NCI-H2081 (cell line): ENCODE measurements around the gene FOXN4.

ENCODE experiments used
- DNase-seq, 2 experiments: peaks; one replicate each; lab custom pipeline; 2025; lab: John Stamatoyannopoulos, UW

Gene FOXN4

GRCh38 chr12:109281452-109281851, 27.6 kb downstream of the FOXN4 start:
- no peak for DNase-seq

DNA sequence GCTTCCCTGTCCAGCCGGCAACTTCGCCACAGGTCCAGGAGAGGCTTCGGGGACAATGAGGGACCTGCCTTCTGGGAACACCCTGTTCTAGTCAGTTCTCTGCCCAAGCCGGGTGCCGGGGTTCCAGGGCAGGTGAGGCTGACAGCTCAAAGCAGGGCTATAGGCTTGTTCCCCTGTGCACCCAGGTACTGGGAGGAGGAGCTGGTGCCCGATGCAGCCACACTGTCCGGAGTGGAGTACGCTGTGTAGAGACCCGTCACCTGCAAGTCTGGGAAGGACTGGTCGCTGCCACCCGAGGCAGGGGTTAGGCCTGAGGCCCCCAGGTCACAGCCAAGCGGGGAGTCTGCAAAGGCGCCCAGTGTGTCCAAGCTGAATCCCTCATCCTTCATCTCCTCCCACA, 29.6 kb downstream of the FOXN4 start:
- no peak for DNase-seq

- DNase-seq: no peak
Measured at GRCh38 chr12:109278912-109279311, 30.2 kb downstream of the FOXN4 start.

- DNase-seq: no peak
Measured at GRCh38 chr12:109277899-109278762, 31.0 kb downstream of the FOXN4 start.

DNA sequence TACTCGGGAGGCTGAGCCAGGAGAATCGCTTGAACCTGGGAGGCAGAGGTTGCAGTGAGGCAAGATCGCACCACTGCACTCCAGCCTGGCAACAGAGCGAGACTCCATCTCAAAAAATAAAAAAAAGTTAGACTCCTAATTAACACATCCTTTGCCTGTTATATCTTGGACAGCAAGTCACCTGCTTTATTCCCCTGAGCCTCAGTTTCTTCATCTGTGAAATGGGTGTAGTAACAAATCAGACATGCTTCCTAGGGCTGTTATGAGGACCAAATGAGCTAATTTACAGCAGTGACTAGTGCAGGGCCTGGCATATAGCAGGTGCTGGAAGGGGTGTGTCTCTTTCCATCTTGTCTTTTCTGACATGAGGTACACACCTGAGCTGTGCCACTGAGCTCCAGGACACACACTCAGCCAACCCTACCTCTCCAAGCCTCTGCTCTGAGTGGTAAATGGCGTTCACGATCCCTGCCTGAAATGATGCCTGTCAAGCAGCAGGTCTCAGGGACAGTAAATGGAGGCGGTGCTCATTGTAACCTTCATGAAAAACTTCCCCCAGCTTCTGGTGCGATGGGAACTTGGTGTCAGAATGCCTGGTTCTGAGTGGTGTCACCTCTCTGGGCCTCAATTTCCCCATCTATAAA, 31.7 kb downstream of the FOXN4 start:
- DNase-seq: no peak

DNA sequence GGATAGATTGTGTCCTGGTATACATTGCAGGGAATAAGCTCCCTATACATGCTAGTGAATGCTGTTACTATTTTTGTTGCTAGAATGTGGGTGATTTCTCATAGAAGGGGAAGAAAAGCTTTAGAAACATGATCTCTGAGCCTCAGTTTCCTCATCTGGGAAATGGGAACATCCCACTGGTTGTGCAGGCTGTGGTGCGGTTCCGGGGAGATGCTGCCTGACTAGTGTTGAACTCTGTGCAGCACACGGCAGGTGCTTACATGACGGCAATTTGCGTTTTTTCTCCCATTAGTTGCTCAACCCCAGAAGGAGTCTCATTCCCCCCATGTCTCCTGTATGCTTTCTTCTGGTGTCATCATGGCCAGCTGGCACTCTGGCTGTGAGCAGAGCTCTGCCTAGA, 32.9 kb downstream of the FOXN4 start:
- DNase-seq: no peak

DNA sequence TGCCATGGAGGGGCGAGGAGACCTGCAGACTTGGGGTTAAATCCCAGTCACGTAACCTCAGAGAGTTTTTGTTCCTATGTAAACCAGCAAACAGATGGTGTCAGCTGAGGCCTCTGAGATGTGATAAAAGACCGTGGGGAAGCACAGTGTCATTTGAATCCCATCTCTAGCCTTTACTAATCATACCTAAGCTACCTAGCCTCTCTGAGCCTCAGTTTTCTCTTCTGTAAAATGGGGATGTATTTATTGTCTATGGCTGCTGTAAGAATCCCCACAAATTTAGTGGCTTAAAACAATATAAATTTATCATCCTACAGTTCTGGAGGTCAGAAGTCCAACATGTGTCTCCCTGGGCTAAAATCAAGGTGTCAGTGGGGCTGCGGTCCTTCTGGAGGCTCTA, 33.9 kb downstream of the FOXN4 start:
- no peak for DNase-seq

DNA sequence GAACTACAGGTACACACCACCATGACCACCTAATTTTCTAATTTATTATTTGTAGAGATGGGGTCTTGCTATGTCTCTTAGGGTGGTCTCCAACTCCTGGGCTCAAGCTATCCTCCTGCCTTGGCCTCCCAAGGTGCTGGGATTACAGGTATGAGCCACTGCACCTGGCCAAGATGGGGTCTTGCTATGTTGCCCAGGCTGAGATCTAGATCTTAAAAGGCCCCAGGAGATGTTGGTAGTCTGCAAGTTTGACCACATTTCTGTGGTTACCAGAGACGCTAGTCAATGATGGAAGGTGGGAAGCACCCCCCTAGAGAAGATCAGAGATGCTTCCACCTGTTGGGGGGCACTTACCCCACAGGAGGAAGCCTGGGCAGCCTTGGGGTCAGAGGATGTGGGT, 34.7 kb downstream of the FOXN4 start:
- DNase-seq: no peak

- DNase-seq: no peak
Measured at GRCh38 chr12:109273354-109273753, 35.7 kb downstream of the FOXN4 start.

DNA sequence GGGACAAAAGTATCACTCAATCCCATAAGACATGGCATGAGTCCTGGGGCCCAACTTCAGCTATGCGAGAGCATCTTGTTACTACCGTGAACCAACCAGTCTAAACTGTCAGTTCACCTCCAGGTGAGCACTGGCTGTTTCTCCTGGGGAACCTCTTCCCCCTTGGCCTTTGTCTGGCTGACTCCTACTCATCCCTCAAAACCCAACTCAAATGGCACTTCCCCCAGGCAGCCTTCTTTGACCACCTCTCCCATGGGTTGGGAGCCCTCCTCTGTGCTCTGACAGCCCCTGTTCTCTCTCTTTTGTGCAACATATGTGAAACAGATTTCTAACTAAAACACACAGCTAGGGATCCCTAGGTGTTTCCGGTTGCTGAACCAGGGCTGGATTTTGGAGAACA, 37.7 kb downstream of the FOXN4 start:
- no peak for DNase-seq

DNA sequence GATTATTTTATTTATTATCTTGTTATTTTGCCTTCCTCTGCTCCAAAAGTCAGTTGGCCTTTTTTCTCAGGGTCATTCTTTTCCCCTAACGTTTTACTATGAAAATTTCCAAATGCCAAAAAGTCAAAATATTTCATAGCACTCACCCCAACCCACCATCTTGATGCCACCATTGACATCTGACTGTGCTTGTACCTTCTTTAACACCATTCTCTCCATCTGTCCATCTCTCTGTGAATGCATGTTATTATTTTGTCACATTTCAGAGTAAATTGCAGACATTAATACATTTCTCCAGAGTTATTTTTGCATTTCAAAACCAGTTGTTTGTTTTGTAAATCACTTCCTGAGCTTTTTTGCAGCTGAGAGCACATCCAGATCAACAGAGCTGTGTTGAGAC, 38.6 kb downstream of the FOXN4 start:
- DNase-seq: no peak

GRCh38 chr12:109269428-109269827, 39.7 kb downstream of the FOXN4 start:
- DNase-seq: no peak

DNA sequence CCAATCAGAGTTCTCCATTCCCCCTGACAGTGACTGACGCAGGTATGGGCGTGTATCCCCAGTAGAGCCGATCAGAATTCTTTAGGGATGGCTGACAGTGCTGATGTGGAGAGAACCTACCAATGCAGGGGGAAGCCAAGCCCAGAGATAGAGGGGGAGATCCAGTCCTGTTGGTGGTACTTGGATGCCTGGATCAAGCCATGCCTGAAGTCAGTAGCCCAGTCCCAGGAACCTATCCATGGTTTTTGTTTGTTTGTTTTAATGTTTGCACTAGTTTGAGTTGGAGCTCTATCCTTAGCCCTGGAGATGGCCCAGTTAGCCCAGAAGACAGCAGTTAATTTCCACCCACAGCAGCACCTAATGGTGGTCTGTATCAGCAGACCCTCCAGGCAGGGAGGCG, 40.2 kb downstream of the FOXN4 start:
- no peak for DNase-seq

GRCh38 chr12:109267361-109267760, 41.7 kb downstream of the FOXN4 start:
- no peak for DNase-seq

- no peak for DNase-seq
Measured at GRCh38 chr12:109266106-109266879, 42.8 kb downstream of the FOXN4 start.

GRCh38 chr12:109264943-109265650, 44.0 kb downstream of the FOXN4 start:
- no peak for DNase-seq

DNA sequence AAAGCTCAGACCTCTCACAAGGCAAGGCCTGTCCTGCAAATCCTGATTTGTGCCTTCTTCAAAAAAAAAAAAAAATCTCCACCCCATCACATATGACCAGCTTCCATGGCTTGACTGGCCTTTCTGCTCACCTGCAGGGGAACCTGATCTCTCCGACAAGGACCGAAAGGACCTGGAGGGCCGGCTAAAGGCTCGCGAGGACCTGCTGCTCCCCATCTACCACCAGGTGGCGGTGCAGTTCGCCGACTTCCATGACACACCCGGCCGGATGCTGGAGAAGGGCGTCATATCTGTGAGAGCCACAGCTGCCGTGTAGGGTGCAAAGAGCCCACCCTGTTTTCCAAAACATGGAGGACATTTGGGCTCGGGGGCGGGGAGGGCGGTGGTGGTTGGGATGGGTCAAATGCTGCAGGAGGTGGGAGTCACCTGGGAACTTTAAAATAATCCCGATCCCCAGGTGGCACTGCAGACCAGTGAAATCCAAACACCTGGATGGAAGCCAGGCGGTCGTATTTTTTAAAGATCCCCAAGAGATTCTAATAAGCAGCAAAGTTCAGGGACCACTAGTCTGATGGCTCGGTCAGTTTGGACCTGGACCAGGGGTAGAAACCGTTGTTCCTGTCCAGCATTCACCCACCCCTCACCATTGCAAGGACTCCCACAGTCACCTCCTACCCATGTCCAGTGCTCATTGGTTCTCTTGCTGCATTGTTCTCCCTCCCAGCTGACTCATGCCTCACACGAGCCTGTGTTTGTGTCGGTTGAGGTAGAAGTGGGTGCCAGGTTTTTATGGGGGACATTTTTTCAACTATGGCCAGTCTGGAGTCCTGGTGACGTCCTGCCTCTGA, 44.8 kb downstream of the FOXN4 start:
- DNase-seq: peak; percentile 78 to 85

- DNase-seq: no peak
Measured at GRCh38 chr12:109263439-109263838, 45.6 kb downstream of the FOXN4 start.

DNA sequence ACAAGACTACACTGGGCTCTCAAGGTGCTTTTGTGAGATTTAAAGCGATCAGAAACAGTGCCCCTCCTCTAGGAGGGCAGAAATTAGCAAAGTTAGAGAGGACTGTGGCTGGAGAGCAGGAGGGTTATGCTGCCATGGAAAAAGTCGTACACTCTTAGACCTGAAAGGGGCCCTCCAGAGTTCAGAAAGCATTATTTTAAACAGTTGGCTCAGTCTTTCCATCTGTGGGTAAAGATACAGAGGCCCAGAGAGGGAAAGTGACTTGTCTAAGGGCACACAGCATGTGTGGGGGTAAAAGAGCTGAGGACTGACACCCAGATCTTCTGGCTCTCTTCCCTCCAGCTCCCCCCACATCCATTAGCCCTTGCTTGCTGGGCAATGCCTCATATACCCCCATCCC, 47.1 kb downstream of the FOXN4 start:
- no peak for DNase-seq

DNA sequence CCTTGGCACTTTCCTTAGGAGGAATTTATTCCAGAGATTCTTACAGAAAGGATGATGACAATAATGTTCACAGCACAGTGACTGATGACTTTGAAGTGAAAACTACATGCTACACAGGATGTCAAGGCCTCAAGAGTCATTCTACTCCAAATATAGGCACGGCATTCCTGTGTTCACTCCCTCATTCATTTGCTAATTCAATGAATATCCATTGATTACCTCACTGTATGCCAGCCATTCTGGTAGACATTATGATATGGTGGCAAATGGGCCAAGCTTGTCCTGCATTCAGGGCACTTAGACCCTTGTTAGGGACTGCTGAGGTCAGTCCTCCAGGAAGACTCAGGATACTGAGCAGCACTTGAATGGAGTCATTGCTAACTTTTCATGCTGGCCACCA, 48.0 kb downstream of the FOXN4 start:
- no peak for DNase-seq

- no peak for DNase-seq
Measured at GRCh38 chr12:109259545-109259895, 49.6 kb downstream of the FOXN4 start.
